Ishikawa (cell line): ENCODE results near the gene PAK6.

ENCODE experiments used
- CEBPB ChIP-seq: IDR thresholded peaks from 2 replicates; pipeline ENCODE4 v1.6.1; 2012
- MAX ChIP-seq: IDR thresholded peaks from 2 replicates; pipeline ENCODE4 v1.6.1; 2012
- TAF1 ChIP-seq: IDR thresholded peaks from 2 replicates; pipeline ENCODE4 v1.6.1; 2012; ENCODE audit warnings: low read depth, mild to moderate bottlenecking
- TCF12 ChIP-seq: IDR thresholded peaks from 2 replicates; pipeline ENCODE4 v1.6.1; 2012; ENCODE audit warnings: low read depth
- TEAD4 ChIP-seq: IDR thresholded peaks from 2 replicates; pipeline ENCODE4 v1.6.1; 2012
- USF1 ChIP-seq: IDR thresholded peaks from 2 replicates; pipeline ENCODE4 v1.6.1; 2012

GRCh38 chr15:40277471-40277870 lies 38.6 kb downstream of the PAK6 start:
- no peak for TF ChIP-seq TEAD4
- TF ChIP-seq TCF12: no peak
- TF ChIP-seq TAF1: no peak
- no peak for TF ChIP-seq MAX
- TF ChIP-seq CEBPB: no peak
- TF ChIP-seq USF1: no peak
